Osteoblast (primary cell): ENCODE measurements around the gene HAND1. TPM values are rescaled to one million over a fixed set of nuclear protein-coding genes. Genes with fewer than 3 reads are reported as not detected.

ENCODE experiments used
- DNase-seq: peaks from one replicate; pipeline ENCODE4 v3.0.0; 2011; ENCODE audit warnings: low spot score, mixed read lengths; ENCODE audit not compliant: insufficient read length; ENCODE audit errors: missing footprints
- H2AFZ ChIP-seq: 2 replicates; pipeline ENCODE4 v1.6.0; 2011; ENCODE audit warnings: mild to moderate bottlenecking, low read length
- H3K27ac ChIP-seq: 2 replicates; pipeline ENCODE4 v1.5.1; 2011; ENCODE audit warnings: mild to moderate bottlenecking, low read depth, low read length, moderate library complexity
- H3K27me3 ChIP-seq: 2 replicates; pipeline ENCODE4 v1.6.0; 2012; ENCODE audit warnings: mild to moderate bottlenecking, control low read depth, inconsistent platforms, low read length, moderate library complexity; ENCODE audit not compliant: insufficient read depth
- H3K36me3 ChIP-seq: 2 replicates; pipeline ENCODE4 v1.5.1; 2011; ENCODE audit warnings: mild to moderate bottlenecking, low read length, control low read depth, moderate library complexity; ENCODE audit not compliant: insufficient read depth
- H3K4me1 ChIP-seq: 2 replicates; pipeline ENCODE4 v1.5.1; 2011; ENCODE audit warnings: mild to moderate bottlenecking, low read length, control low read depth, moderate library complexity; ENCODE audit not compliant: insufficient read depth
- H3K4me2 ChIP-seq: 2 replicates; pipeline ENCODE4 v1.6.0; 2011; ENCODE audit warnings: mild to moderate bottlenecking, low read length; ENCODE audit not compliant: insufficient read depth
- H3K4me3 ChIP-seq: fragments of 200-600 bp; sonication (generic); 3 replicates; pipeline ENCODE4 v1.5.1; 2012; ENCODE audit warnings: mild to moderate bottlenecking, low read length, inconsistent platforms; ENCODE audit not compliant: insufficient read depth
- H3K79me2 ChIP-seq: 2 replicates; pipeline ENCODE4 v1.6.0; 2012; ENCODE audit warnings: mild to moderate bottlenecking, low read length, control low read depth, inconsistent platforms; ENCODE audit not compliant: insufficient read depth
- H3K9me3 ChIP-seq: 2 replicates; pipeline ENCODE4 v1.5.1; 2011; ENCODE audit warnings: low read depth, low read length, control low read depth
- H4K20me1 ChIP-seq: 2 replicates; pipeline ENCODE4 v1.6.0; 2012; ENCODE audit warnings: mild to moderate bottlenecking, low read length, control low read depth; ENCODE audit not compliant: insufficient read depth
- CTCF ChIP-seq: IDR thresholded peaks from 2 replicates; pipeline ENCODE4 v1.5.1; 2011; ENCODE audit warnings: mild to moderate bottlenecking, low read depth, low read length, moderate library complexity; ENCODE audit errors: extremely low read depth
- total RNA-seq: library from RNA; depleted of rRNA; stranded (reverse); fragments of >200 nt; gene quantifications from 2 replicates; pipeline ENCODE4 v1.2.3, GENCODE V29; 2012

The HAND1 gene
- total RNA-seq, 1 donor, result not detected

DNA sequence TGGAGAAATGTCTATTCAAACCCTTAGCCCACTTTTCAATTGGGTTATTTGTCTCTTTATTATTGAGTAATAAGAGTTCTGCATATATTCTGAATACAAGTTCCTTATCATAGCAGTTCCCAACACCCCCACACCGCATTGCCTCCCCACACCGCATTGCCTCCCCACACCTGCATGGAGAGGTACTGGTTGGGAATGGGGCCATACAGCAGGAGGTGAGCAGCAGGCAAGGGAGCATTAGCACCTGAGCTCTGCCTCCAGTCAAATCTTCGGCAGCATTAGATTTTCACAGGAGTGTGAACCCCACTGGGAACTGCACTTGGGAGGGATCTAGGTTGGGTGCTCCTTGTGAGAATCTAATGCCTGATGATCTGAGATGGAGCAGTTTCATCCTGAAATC is 42.8 kb downstream of the HAND1 start:
- no peak for TF ChIP-seq CTCF
- no peak overlapping the region for H3K4me3 ChIP-seq
- H4K20me1 ChIP-seq, result no peaks in the 10 kb centered on the region
- no peaks in the 10 kb centered on the region for H3K9me3 ChIP-seq
- H3K4me2 ChIP-seq, result no peak overlapping the region
- no peaks in the 10 kb centered on the region for H3K4me1 ChIP-seq
- DNase-seq, result no peak
- H3K27me3 ChIP-seq, result no peaks in the 10 kb centered on the region
- no peak overlapping the region for H2AFZ ChIP-seq
- peaks cover 14% of the 10 kb centered on the region for H3K36me3 ChIP-seq
- no peaks in the 10 kb centered on the region for H3K79me2 ChIP-seq
- no peak overlapping the region for H3K27ac ChIP-seq

DNA sequence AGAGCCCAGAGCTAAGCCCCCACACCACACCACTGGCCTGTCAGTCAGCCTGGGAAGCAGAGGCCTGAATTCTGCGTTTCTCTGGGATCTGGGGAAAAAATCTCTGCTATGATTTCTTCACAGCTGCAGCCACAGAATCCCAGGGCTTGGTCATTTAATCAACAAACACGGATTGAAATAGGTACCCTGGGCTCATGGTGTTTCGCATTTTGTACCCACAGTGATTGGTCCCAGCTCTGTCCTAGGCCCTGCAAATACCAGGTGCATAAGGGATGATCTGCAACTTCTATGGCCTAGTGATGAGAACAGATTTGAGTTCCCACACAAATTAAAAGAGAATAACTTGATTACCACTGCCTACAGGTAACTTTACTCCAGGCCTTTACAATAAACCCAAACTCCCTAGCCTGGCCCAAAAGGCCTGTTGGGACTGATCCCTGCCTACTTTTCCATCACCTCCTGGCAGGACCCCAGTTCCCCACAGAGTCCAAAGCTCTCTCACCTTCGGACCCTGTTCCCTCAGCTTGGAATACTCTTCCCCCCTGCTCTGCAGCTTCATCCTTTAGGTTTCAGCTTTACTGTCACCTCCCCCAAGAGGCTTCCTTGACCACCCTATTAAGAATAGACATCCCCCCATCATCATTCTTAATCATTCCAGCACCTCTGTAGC is 46.9 kb downstream of the HAND1 start:
- H3K27me3 ChIP-seq, result no peaks in the 10 kb centered on the region
- no peak overlapping the region for H3K4me2 ChIP-seq
- no peak overlapping the region for H3K4me3 ChIP-seq
- H3K27ac ChIP-seq, result no peak overlapping the region
- H3K36me3 ChIP-seq, result peaks cover 4% of the 10 kb centered on the region
- no peaks in the 10 kb centered on the region for H4K20me1 ChIP-seq
- no peak for TF ChIP-seq CTCF
- H2AFZ ChIP-seq, result no peak overlapping the region
- DNase-seq, result peak; percentile 25
- H3K9me3 ChIP-seq, result no peaks in the 10 kb centered on the region
- no peaks in the 10 kb centered on the region for H3K4me1 ChIP-seq
- no peaks in the 10 kb centered on the region for H3K79me2 ChIP-seq

DNA sequence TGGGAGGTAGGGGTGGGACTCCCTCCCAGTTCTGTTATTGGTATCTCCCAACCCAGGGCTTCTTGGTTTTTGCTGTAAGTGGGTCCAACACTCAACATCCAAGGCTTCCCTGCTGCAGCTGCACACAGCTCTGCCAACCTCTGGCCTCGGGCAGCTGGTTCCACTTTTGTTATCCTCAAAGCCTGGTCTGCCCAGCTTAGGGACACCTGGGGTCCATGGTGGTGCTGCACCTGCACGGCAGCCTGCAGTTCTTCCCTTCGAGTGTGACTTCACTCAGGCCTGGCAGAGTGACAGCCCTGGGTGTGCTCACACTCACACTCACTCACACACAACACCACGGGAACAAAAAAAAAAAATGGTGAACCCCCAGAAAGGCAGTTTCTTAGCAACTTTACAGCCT is 47.6 kb downstream of the HAND1 start:
- H3K36me3 ChIP-seq, result no peaks in the 10 kb centered on the region
- no peak overlapping the region for H3K4me3 ChIP-seq
- peak; percentile 15 for DNase-seq
- no peaks in the 10 kb centered on the region for H3K4me1 ChIP-seq
- no peak for TF ChIP-seq CTCF
- H3K27ac ChIP-seq, result no peak overlapping the region
- no peak overlapping the region for H3K4me2 ChIP-seq
- no peak overlapping the region for H2AFZ ChIP-seq
- H3K79me2 ChIP-seq, result no peaks in the 10 kb centered on the region
- H3K27me3 ChIP-seq, result no peaks in the 10 kb centered on the region
- H4K20me1 ChIP-seq, result no peaks in the 10 kb centered on the region
- no peaks in the 10 kb centered on the region for H3K9me3 ChIP-seq

- no peaks in the 10 kb centered on the region for H3K4me1 ChIP-seq
- H3K27me3 ChIP-seq, result no peaks in the 10 kb centered on the region
- no peak for TF ChIP-seq CTCF
- H3K9me3 ChIP-seq, result no peaks in the 10 kb centered on the region
- no peak overlapping the region for H3K4me3 ChIP-seq
- H3K27ac ChIP-seq, result no peak overlapping the region
- no peaks in the 10 kb centered on the region for H4K20me1 ChIP-seq
- H3K36me3 ChIP-seq, result no peaks in the 10 kb centered on the region
- DNase-seq, result no peak
- H3K79me2 ChIP-seq, result no peaks in the 10 kb centered on the region
- H3K4me2 ChIP-seq, result no peak overlapping the region
- no peak overlapping the region for H2AFZ ChIP-seq
Observed at GRCh38 chr5:154429341-154429740, 48.7 kb downstream of the HAND1 start.
